ENCODE data around the gene JAG1.

Gene JAG1

DNA sequence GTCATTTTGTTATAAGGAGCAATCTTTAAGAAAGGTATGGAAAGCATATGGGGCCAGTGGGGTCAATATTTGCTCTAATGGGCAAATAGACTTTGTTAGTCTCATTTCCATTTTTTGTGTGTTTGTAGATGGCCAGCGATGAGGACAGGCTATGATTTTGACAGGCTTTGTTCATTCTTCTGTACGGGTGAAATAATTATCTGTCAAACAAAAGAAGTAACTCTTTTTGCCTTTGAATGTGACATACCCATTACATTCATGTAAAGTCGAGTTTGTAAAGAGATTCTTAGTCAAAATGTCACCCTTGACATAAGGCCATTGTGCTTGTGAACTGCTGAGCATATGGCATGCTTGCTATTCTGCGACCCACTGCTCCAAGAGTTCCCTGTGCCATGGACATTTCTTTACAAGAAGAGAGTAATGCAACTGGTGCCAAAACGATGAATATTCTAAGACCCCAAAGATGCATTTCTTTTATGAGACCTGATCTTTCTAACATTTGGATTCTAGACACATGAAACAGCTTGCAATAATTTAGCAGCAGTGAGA lies 38.2 kb upstream of the JAG1 start:
- H3K4me3 ChIP-seq (ENCODE audit: low read depth, low read length), result no peak overlapping the region
- ChIA-PET CTCF (interaction anchor here (0.9 kb wide), 1 partner anchor 15 kb away, joined by 6 read pairs; no protein-coding TSS in a partner anchor), POLR2A (no interaction called here)
- no peak overlapping the region for H3K27ac ChIP-seq (ENCODE audit: extremely low read depth, low read depth, low read length)
- no peaks in the 10 kb centered on the region for H3K36me3 ChIP-seq (ENCODE audit: control insufficient read depth in 2 of 2, insufficient read depth in 1 of 2, low read length in 2 of 2)
- peaks cover 15% of the 10 kb centered on the region for H3K4me1 ChIP-seq (ENCODE audit: control insufficient read depth, insufficient read depth, low read length)
- TF ChIP-seq ZNF571 (tag by site-specific recombination; IDR thresholded peaks at IDR 0.05) (no peak), ZNF623 (tag by site-specific recombination; IDR thresholded peaks at IDR 0.05) (no peak), ZNF707 (tag by site-specific recombination; IDR thresholded peaks at IDR 0.05) (no peak), ZNF221 (tag by site-specific recombination; IDR thresholded peaks at IDR 0.05; ENCODE audit: borderline replicate concordance) (no peak), ZNF184 (tag by site-specific recombination; IDR thresholded peaks at IDR 0.05) (no peak), ZNF660 (tag by site-specific recombination; IDR thresholded peaks at IDR 0.05) (no peak), GFI1B (tag by site-specific recombination; IDR thresholded peaks at IDR 0.05) (no peak), ZNF677 (tag by site-specific recombination; IDR thresholded peaks at IDR 0.05) (no peak), RBAK (tag by site-specific recombination; IDR thresholded peaks at IDR 0.05) (no peak), ZNF629 (tag by site-specific recombination; IDR thresholded peaks at IDR 0.05) (no peak), ZNF548 (tag by site-specific recombination; IDR thresholded peaks at IDR 0.05) (no peak), ZNF112 (tag by site-specific recombination; IDR thresholded peaks at IDR 0.05) (no peak), MZF1 (tag by site-specific recombination; IDR thresholded peaks at IDR 0.05; ENCODE audit: borderline replicate concordance) (no peak), GLIS2 (tag by site-specific recombination; IDR thresholded peaks at IDR 0.05) (no peak), TRIM28 (IDR thresholded peaks at IDR 0.05; ENCODE audit: borderline replicate concordance, low read length) (no peak), ZSCAN16 (tag by site-specific recombination; IDR thresholded peaks at IDR 0.05) (no peak)
- TF ChIP-seq, protein P1, sequence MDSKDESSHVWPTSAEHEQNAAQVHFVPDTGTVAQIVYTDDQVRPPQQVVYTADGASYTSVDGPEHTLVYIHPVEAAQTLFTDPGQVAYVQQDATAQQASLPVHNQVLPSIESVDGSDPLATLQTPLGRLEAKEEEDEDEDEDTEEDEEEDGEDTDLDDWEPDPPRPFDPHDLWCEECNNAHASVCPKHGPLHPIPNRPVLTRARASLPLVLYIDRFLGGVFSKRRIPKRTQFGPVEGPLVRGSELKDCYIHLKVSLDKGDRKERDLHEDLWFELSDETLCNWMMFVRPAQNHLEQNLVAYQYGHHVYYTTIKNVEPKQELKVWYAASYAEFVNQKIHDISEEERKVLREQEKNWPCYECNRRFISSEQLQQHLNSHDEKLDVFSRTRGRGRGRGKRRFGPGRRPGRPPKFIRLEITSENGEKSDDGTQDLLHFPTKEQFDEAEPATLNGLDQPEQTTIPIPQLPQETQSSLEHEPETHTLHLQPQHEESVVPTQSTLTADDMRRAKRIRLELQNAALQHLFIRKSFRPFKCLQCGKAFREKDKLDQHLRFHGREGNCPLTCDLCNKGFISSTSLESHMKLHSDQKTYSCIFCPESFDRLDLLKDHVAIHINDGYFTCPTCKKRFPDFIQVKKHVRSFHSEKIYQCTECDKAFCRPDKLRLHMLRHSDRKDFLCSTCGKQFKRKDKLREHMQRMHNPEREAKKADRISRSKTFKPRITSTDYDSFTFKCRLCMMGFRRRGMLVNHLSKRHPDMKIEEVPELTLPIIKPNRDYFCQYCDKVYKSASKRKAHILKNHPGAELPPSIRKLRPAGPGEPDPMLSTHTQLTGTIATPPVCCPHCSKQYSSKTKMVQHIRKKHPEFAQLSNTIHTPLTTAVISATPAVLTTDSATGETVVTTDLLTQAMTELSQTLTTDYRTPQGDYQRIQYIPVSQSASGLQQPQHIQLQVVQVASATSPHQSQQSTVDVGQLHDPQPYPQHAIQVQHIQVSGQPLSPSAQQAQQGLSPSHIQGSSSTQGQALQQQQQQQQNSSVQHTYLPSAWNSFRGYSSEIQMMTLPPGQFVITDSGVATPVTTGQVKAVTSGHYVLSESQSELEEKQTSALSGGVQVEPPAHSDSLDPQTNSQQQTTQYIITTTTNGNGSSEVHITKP (tag by site-specific recombination; IDR thresholded peaks at IDR 0.05), result no peak
- TF ChIP-seq, protein P2, sequence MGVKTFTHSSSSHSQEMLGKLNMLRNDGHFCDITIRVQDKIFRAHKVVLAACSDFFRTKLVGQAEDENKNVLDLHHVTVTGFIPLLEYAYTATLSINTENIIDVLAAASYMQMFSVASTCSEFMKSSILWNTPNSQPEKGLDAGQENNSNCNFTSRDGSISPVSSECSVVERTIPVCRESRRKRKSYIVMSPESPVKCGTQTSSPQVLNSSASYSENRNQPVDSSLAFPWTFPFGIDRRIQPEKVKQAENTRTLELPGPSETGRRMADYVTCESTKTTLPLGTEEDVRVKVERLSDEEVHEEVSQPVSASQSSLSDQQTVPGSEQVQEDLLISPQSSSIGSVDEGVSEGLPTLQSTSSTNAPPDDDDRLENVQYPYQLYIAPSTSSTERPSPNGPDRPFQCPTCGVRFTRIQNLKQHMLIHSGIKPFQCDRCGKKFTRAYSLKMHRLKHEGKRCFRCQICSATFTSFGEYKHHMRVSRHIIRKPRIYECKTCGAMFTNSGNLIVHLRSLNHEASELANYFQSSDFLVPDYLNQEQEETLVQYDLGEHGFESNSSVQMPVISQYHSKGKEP (tag by site-specific recombination; IDR thresholded peaks at IDR 0.05), result no peak
- TF ChIP-seq, protein P3, sequence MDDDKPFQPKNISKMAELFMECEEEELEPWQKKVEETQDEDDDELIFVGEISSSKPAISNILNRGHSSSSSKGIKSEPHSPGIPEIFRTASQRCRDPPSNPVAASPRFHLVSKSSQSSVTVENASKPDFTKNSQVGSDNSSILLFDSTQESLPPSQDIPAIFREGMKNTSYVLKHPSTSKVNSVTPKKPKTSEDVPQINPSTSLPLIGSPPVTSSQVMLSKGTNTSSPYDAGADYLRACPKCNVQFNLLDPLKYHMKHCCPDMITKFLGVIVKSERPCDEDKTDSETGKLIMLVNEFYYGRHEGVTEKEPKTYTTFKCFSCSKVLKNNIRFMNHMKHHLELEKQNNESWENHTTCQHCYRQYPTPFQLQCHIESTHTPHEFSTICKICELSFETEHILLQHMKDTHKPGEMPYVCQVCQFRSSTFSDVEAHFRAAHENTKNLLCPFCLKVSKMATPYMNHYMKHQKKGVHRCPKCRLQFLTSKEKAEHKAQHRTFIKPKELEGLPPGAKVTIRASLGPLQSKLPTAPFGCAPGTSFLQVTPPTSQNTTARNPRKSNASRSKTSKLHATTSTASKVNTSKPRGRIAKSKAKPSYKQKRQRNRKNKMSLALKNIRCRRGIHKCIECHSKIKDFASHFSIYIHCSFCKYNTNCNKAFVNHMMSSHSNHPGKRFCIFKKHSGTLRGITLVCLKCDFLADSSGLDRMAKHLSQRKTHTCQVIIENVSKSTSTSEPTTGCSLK (tag by site-specific recombination; IDR thresholded peaks at IDR 0.05), result no peak
- TF ChIP-seq, protein P4, sequence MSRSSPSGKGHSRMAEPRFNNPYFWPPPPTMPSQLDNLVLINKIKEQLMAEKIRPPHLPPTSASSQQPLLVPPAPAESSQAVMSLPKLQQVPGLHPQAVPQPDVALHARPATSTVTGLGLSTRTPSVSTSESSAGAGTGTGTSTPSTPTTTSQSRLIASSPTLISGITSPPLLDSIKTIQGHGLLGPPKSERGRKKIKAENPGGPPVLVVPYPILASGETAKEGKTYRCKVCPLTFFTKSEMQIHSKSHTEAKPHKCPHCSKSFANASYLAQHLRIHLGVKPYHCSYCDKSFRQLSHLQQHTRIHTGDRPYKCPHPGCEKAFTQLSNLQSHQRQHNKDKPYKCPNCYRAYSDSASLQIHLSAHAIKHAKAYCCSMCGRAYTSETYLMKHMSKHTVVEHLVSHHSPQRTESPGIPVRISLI (tag by site-specific recombination; IDR thresholded peaks at IDR 0.05), result no peak
- no peaks in the 10 kb centered on the region for H3K9me3 ChIP-seq (ENCODE audit: control insufficient read depth, insufficient read depth, low read depth, low read length)

Measured in HEK293 (cell line).